GM12878 (cell line): ENCODE results near the gene JAG1. TPM values are rescaled to one million over a fixed set of nuclear protein-coding genes. Genes with fewer than 3 reads are reported as not detected.

Source experiments
- ATAC-seq: fragments of 200-7000 bp; cut with Tn5 transposase; 3 replicates; pipeline ENCODE4 v1.9.1; 2020; ENCODE audit warnings: mild to moderate bottlenecking, moderate library complexity
- BruUV-seq: library from RNA; stranded (reverse); fragments of 400-500 nt; replicated peaks from 2 replicates; lab custom pipeline; 2021; lab: Mats Ljungman, UMichigan
- CTCF ChIA-PET: fragments of 300-600 bp; sonication (Branson Sonifier 250); formaldehyde crosslinking; extraction: SDS; loops from one replicate; lab custom pipeline; 2021; ENCODE audit warnings: inconsistent platforms; lab: Yijun Ruan, JAX
- POLR2A ChIA-PET: fragments of 350-600 bp; formaldehyde crosslinking; extraction: SDS; loops from one replicate; lab custom pipeline; 2021; ENCODE audit warnings: inconsistent platforms; lab: Charles Lee
- RAD21 ChIA-PET: fragments of 300-600 bp; sonication (Branson Sonifier 250); formaldehyde crosslinking; loops from one replicate; lab custom pipeline; 2023; ENCODE audit warnings: antibody characterized with exemption; ENCODE audit not compliant: unreplicated experiment; lab: Charles Lee
- SMC1A ChIA-PET: fragments of 300-600 bp; sonication (Branson Sonifier 250); formaldehyde crosslinking; loops from one replicate; lab custom pipeline; 2023; ENCODE audit not compliant: unreplicated experiment, uncharacterized antibody; lab: Charles Lee
- DNase-seq: peaks from one replicate; pipeline ENCODE4 v3.0.0-alpha.2; 2011; ENCODE audit warnings: low read depth, low spot score
- FAIRE-seq: peaks from 3 replicates; lab custom pipeline; 2011; peaks lifted over from hg19 to GRCh38; lab: Jason Lieb, UNC
- H2AFZ ChIP-seq: 2 replicates; pipeline ENCODE4 v1.6.0; 2011; ENCODE audit warnings: low read depth, low read length, control low read depth; ENCODE audit not compliant: control insufficient read depth
- H3K27ac ChIP-seq: 2 replicates; pipeline ENCODE4 v1.5.1; 2011; ENCODE audit warnings: control low read depth; ENCODE audit not compliant: control insufficient read depth, insufficient read depth
- H3K27me3 ChIP-seq, 2 experiments: replicated peaks in 1 of 2; 2 replicates each; pipeline versions ENCODE4 v1.6.0 to v1.6.1; 2011; ENCODE audit warnings: low read length in 1 of 2; ENCODE audit not compliant: control insufficient read depth in 2 of 2, insufficient read depth in 2 of 2
- H3K36me3 ChIP-seq, 2 experiments: 2 replicates each; pipeline ENCODE4 v1.5.1; 2011; ENCODE audit warnings: low read length in 1 of 2; ENCODE audit not compliant: control insufficient read depth in 2 of 2, insufficient read depth in 2 of 2
- H3K4me1 ChIP-seq: 2 replicates; pipeline ENCODE4 v1.6.1; 2011; ENCODE audit warnings: mild to moderate bottlenecking, low read length, moderate library complexity, mixed read lengths; ENCODE audit not compliant: control insufficient read depth, insufficient read depth
- H3K4me2 ChIP-seq: 2 replicates; pipeline ENCODE4 v1.6.0; 2011; ENCODE audit warnings: control low read depth; ENCODE audit not compliant: control insufficient read depth, insufficient read depth
- H3K4me3 ChIP-seq: fragments of 200-600 bp; sonication (generic); 2 replicates; pipeline ENCODE4 v1.5.1; 2016
- H3K79me2 ChIP-seq: 2 replicates; pipeline ENCODE4 v1.6.0; 2011; ENCODE audit warnings: low read length; ENCODE audit not compliant: control insufficient read depth, insufficient read depth
- H3K9ac ChIP-seq: 2 replicates; pipeline ENCODE4 v1.8.0; 2011; ENCODE audit warnings: low read length, control low read depth, mixed read lengths; ENCODE audit not compliant: control insufficient read depth, insufficient read depth
- H3K9me3 ChIP-seq: replicated peaks from 3 replicates; pipeline ENCODE4 v1.5.1; 2011; ENCODE audit warnings: mild to moderate bottlenecking, low read length; ENCODE audit not compliant: control insufficient read depth, insufficient read depth
- H4K20me1 ChIP-seq: 2 replicates; pipeline ENCODE4 v1.6.0; 2011; ENCODE audit not compliant: control insufficient read depth, insufficient read depth
- BRCA1 ChIP-seq: IDR thresholded peaks from 2 replicates; pipeline ENCODE4 v1.6.1; 2011; ENCODE audit warnings: low read depth, low read length, improper control_type of control experiment
- CHD2 ChIP-seq: IDR thresholded peaks from 2 replicates; pipeline ENCODE4 v1.6.1; 2011; ENCODE audit warnings: low read depth, low read length, improper control_type of control experiment, borderline replicate concordance
- E4F1 ChIP-seq: fragments of 450-650 bp; IDR thresholded peaks from 2 replicates; pipeline ENCODE4 v1.6.1; 2018; ENCODE audit warnings: borderline replicate concordance, mild to moderate bottlenecking; ENCODE audit not compliant: partially characterized antibody
- EP300 ChIP-seq, 2 experiments: fragments of 150-350 bp in 1 of 2; IDR thresholded peaks; 2 replicates each; pipeline ENCODE4 v1.6.1; 2011 to 2012; ENCODE audit warnings: low read depth in 2 of 2, low read length in 2 of 2, borderline replicate concordance in 1 of 2, improper control_type of control experiment in 1 of 2, inconsistent platforms in 1 of 2; ENCODE audit not compliant: control insufficient read depth in 1 of 2
- HCFC1 ChIP-seq: fragments of 150-350 bp; IDR thresholded peaks from 2 replicates; pipeline ENCODE4 v1.6.1; 2014; ENCODE audit warnings: low read length
- MEF2B ChIP-seq: fragments of 450-650 bp; IDR thresholded peaks from 2 replicates; pipeline ENCODE4 v1.6.1; 2018; ENCODE audit warnings: mild to moderate bottlenecking, moderate library complexity; ENCODE audit not compliant: partially characterized antibody, poor library complexity, severe bottlenecking
- MTA2 ChIP-seq: fragments of 450-650 bp; IDR thresholded peaks from 2 replicates; pipeline ENCODE4 v1.6.1; 2016; ENCODE audit warnings: low read depth, mild to moderate bottlenecking, moderate library complexity
- NR2C2 ChIP-seq: IDR thresholded peaks from 2 replicates; pipeline ENCODE4 v1.6.1; 2011; ENCODE audit warnings: borderline replicate concordance, low read depth; ENCODE audit not compliant: control insufficient read depth, insufficient read length
- POLR2A ChIP-seq: IDR thresholded peaks from 2 replicates; pipeline ENCODE4 v1.6.1; 2011; ENCODE audit warnings: low read depth, mild to moderate bottlenecking, low read length
- RBBP5 ChIP-seq: fragments of 200-600 bp; sonication (generic); conservative IDR thresholded peaks from 2 replicates; pipeline ENCODE4 v1.6.1; 2016
- RELA ChIP-seq: fragments of 450-650 bp; IDR thresholded peaks from 2 replicates; pipeline ENCODE4 v1.8.0; 2014; ENCODE audit warnings: borderline replicate concordance; ENCODE audit not compliant: partially characterized antibody
- REST ChIP-seq: IDR thresholded peaks from 2 replicates; pipeline ENCODE4 v1.6.1; 2012; ENCODE audit warnings: mild to moderate bottlenecking, low read depth, low read length
- SMAD1 ChIP-seq: fragments of 450-650 bp; IDR thresholded peaks from 2 replicates; pipeline ENCODE4 v1.6.1; 2018; ENCODE audit warnings: mild to moderate bottlenecking, low read depth; ENCODE audit not compliant: partially characterized antibody
- STAT3 ChIP-seq: IDR thresholded peaks from 2 replicates; pipeline ENCODE4 v1.6.1; 2011; ENCODE audit warnings: low read depth, low read length, improper control_type of control experiment
- ZNF207 ChIP-seq: fragments of 450-650 bp; IDR thresholded peaks from 2 replicates; pipeline ENCODE4 v1.6.1; 2014; ENCODE audit warnings: antibody characterized with exemption, mild to moderate bottlenecking, borderline replicate concordance
- ZNF24 ChIP-seq: fragments of 450-650 bp; IDR thresholded peaks from 2 replicates; pipeline ENCODE4 v1.6.1; 2017; ENCODE audit warnings: antibody characterized with exemption, mild to moderate bottlenecking
- ZNF274 ChIP-seq: IDR thresholded peaks from one replicate; pipeline ENCODE4 v1.8.0; 2011; ENCODE audit not compliant: insufficient read length, insufficient read depth
- WGBS: methylation state at CpG from one replicate; pipeline ENCODE4 v1.1.6; 2016; ENCODE audit warnings: low lambda C conversion rate; ENCODE audit not compliant: insufficient replicate concordance, insufficient coverage; ENCODE audit errors: missing lambda C conversion rate; 5-methylcytosine and 5-hydroxymethylcytosine counted together
- in situ Hi-C: fragments of 300-500 bp; cut with MboI; formaldehyde crosslinking; loops from 9 replicates; pipeline ENCODE4 v1.14.3; 2018; ENCODE audit warnings: mixed read lengths
- intact Hi-C: fragments of 100-400 bp; cut with micrococcal nuclease; formaldehyde crosslinking; loops from one replicate; pipeline ENCODE4 v1.14.2; 2022; ENCODE audit not compliant: unreplicated experiment
- polyA plus RNA-seq, 11 experiments: library from polyadenylated mRNA; depleted of rRNA in 4 of 11; unstranded in 6 of 11; stranded (reverse) in 5 of 11; fragments of >200 nt; fragmentation: Nextera tagmentation in 4 of 11; fragmentation: Illumina TruSeq in 1 of 11; extraction: Ambion mirVana in 4 of 11; extraction: Trizol in 1 of 11; gene quantifications; 1 replicate in 1 of 11; 2 replicates in 10 of 11; pipeline versions ENCODE4 v1.2.1 to v1.2.3, GENCODE V29; 2011 to 2016; ENCODE audit warnings: inconsistent platforms in 2 of 11, missing spikeins in 2 of 11, low read depth in 1 of 11
- total RNA-seq, 4 experiments: library from RNA; depleted of rRNA in 3 of 4; stranded (reverse); fragments of >200 nt in 3 of 4; fragmentation: Illumina TruSeq in 1 of 4; extraction: Trizol in 1 of 4; gene quantifications; 2 replicates each; pipeline versions ENCODE4 v1.2.1 to v1.2.3, GENCODE V29; 2013 to 2021

The JAG1 gene
- total and polyA plus RNA-seq, 10 of the 15 experiments (the other 5 are each of a cell fraction or from before 2014, with no cell fraction given), result 0.66 to 6.9 (median 1.8) TPM

DNA sequence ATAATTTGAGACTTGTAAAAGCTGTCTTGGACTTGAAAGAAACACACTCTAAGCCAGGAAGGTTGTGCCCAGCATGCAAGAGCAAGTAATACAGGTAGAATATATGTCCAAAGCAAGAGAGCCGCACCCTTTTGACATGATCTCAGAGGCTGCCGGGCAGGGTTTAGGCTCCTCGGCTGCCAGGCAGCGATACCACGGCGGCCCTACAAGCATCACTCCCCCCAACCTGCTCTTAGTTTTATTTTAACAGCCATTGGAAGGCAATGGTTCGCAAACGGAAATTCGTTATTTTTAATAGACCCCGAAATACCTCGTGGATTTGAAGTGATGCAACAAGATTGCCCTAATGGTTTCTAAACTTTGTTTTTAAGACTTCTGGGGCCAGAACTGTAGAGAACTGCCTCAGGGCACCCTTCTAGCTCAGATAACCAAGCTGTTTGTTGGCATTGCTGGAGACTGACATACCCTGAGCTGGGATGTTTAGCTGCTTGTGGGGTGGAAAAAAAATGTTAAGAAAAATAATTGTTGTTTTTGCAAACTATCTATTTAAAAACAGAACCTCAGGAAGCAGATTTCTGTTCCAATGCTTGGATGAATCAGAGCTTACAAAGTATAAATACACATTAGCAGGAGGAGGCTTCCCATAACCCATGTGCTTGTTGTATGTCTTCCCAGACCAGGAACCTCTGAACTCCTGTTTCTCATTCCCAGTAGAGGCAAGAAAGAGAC lies 39.0 kb downstream of the JAG1 start:
- ChIA-PET POLR2A (no interaction called here), RAD21 (no interaction called here), CTCF (interaction anchor here (0.5 to 1.5 kb wide), 2 partner anchors 78 to 126 kb away, joined by 3 read pairs; no protein-coding TSS in a partner anchor), SMC1A (interaction anchor here (0.6 to 1.0 kb wide), 2 partner anchors 71 to 427 kb away, joined by 3 read pairs; no protein-coding TSS in a partner anchor)
- H3K36me3 ChIP-seq, result peaks cover 0 to 6% of the 10 kb centered on the region in 2 experiments; a peak in 2 of 4 replicates
- in situ Hi-C loops, result no loop called here
- H3K9me3 ChIP-seq, result no peaks in the 10 kb centered on the region
- ATAC-seq (no peak), DNase-seq (no peak), FAIRE-seq (no peak)
- H3K4me2 ChIP-seq, result no peak overlapping the region
- H3K27me3 ChIP-seq, result no peaks in the 10 kb centered on the region
- H2AFZ ChIP-seq, result no peak overlapping the region
- no peaks in the 10 kb centered on the region for H3K79me2 ChIP-seq
- no peak overlapping the region for H3K4me3 ChIP-seq
- H3K9ac ChIP-seq, result no peak overlapping the region
- intact Hi-C loops, result no loop called here
- H3K27ac ChIP-seq, result no peak overlapping the region
- BruUV-seq, result no TSS peak
- 81% methylated on average over 9 of the region's 11 CpGs for WGBS
- no peaks in the 10 kb centered on the region for H4K20me1 ChIP-seq
- H3K4me1 ChIP-seq, result no peaks in the 10 kb centered on the region
- no peak for TF ChIP-seq REST
- no peak for TF ChIP-seq MTA2
- TF ChIP-seq ZNF24, result no peak
- no peak for TF ChIP-seq POLR2A
- TF ChIP-seq E4F1, result no peak
- TF ChIP-seq BRCA1, result no peak
- no peak for TF ChIP-seq NR2C2
- no peak for TF ChIP-seq RELA
- no peak for TF ChIP-seq ZNF207
- TF ChIP-seq SMAD1, result no peak
- no peak for TF ChIP-seq CHD2
- TF ChIP-seq ZNF274, result no peak
- no peak for TF ChIP-seq MEF2B
- TF ChIP-seq STAT3, result no peak
- TF ChIP-seq HCFC1, result no peak
- TF ChIP-seq RBBP5, result no peak
- TF ChIP-seq EP300 (IDR thresholded peaks at IDR 0.05; ENCODE audit: borderline replicate concordance in 1 of 2, control insufficient read depth in 1 of 2, low read depth in 2 of 2, low read length in 2 of 2), result no peak
